ENCODE measurements around the gene TNFRSF12A.
A peak's percentile ranks its signal among the peaks of the same experiment; 100 is the strongest.
"Not testable (repeated sequence)": the region's sequence is repeated elsewhere in the genome, so short reads cannot be mapped to it uniquely, and the experiment has no call there.

TNFRSF12A gene

DNA sequence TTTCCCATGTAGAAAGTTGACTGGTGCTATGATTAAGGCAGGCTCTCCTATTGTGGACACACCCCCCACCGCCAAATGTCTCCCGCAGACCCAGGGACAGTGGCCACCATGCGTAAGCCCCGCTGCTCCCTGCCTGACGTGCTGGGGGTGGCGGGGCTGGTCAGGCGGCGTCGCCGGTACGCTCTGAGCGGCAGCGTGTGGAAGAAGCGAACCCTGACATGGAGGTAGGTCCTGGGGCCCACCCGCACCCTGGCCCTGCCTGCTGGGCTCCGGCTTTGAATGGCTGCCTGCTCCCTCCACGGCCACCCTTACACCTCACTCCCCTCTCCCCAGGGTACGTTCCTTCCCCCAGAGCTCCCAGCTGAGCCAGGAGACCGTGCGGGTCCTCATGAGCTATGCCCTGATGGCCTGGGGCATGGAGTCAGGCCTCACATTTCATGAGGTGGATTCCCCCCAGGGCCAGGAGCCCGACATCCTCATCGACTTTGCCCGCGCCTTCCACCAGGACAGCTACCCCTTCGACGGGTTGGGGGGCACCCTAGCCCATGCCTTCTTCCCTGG, 29.8 kb downstream of the TNFRSF12A start:
- DNase-seq (ENCODE audit: low read depth, low spot score) = no peak

DNA sequence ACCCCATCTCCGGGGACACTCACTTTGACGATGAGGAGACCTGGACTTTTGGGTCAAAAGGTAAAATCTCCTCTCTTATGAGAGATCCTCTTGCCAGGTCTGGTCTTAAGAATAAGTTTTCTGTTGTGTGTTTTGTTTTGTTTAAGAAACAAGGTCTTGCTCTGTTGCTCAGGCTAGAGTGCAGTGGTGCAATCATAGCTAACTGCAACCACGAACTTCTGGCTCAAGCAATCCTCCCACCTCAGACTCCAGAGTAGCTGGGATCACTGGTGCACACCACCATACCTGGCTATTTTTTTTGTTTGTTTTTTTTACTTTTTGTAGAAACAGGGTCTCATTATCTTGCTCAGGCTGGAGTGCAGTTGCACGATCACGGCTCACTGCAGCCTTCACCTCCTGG, 30.3 kb downstream of the TNFRSF12A start:
- DNase-seq (ENCODE audit: low read depth, low spot score) = no peak

- DNase-seq (ENCODE audit: low read depth, low spot score) = no peak
Measured at GRCh38 chr16:3051009-3051408, 30.8 kb downstream of the TNFRSF12A start.

GRCh38 chr16:3051494-3051893, 31.3 kb downstream of the TNFRSF12A start:
- DNase-seq (ENCODE audit: low read depth, low spot score) = no peak

DNA sequence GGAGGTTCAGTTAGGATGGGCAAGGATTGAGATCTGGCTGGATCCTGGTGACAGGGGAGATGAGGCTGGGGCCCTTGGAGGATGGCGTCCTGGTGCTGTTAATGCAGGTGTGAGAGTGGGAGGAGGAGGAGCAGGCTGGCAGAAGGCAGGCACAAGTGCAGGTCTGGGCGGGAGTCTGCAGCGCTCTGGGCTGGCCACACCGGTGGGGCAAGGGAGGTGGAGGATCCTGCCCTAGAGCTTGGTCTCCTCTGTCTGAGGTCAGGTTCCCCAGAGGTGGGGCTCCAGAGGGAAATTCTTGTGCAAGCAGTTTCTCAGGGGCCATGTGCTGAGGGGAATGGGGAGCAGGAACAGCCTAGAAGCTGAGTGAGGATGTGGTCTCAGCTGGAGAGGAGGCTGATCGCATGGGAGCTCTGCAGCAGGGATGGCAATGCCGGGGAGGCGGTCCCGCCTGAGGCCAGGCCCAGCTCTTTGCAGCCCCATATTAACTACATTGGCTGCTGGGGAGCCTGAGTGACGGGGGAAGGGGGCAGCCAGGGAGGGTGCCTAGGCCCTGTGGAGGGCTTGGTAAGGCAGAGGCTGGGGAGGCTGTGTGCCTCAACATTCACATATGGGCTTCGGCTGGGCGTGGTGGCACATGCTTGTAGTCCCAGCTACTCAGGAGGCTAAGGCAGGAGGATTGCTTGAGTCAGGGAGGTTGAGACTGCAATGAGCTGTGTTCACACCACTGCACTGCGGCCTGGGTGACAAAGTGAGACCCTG, 32.6 kb downstream of the TNFRSF12A start:
- not testable (repeated sequence) for DNase-seq (ENCODE audit: low read depth, low spot score)

- not testable (repeated sequence) for DNase-seq (ENCODE audit: low read depth, low spot score)
Measured at GRCh38 chr16:3053330-3053710, 33.2 kb downstream of the TNFRSF12A start.

- no peak for DNase-seq (ENCODE audit: low read depth, low spot score)
Measured at GRCh38 chr16:3054965-3055733, 35.0 kb downstream of the TNFRSF12A start.

GRCh38 chr16:3055734-3056115, 35.6 kb downstream of the TNFRSF12A start:
- not testable (repeated sequence) for DNase-seq (ENCODE audit: low read depth, low spot score)

DNA sequence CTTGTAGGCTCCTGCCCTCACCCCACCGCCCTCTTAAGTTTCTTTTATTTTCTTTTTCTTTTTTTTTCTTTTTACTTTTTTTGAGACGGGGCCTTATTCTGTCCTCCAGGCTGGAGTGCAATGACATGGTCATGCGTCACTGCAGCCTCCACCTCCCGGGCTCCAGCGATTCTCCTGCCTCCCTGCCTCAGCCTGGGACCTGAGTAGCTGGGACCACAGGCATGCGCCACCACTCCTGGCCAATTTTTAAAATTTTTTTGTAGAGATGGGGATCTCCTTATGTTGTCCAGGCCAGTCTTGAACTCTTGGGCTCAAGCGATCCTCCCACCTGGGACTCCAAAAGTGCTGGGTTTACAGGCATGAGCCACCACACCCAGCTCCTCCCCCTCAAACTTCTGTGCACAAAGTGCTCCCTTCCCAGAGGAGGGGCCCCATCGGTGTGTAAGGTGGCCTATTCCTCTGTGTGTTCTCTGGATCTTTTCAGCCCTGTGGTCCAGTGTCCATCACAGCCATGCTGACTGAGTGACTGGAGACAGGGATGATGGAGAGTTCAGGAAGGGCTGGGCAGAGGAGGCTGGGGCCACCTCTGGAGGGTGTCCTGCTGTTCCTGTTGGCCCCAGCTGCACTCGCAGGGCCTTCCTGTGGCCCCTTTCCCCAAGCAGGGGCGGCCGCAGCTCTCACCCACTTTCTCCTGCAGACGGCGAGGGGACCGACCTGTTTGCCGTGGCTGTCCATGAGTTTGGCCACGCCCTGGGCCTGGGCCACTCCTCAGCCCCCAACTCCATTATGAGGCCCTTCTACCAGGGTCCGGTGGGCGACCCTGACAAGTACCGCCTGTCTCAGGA, 36.4 kb downstream of the TNFRSF12A start:
- DNase-seq (ENCODE audit: low read depth, low spot score) = no peak

GRCh38 chr16:3057181-3058138, 37.3 kb downstream of the TNFRSF12A start:
- DNase-seq (ENCODE audit: low read depth, low spot score) = no peak

- DNase-seq (ENCODE audit: low read depth, low spot score) = no peak
Measured at GRCh38 chr16:3058139-3059030, 38.2 kb downstream of the TNFRSF12A start.

GRCh38 chr16:3059041-3059722, 39.0 kb downstream of the TNFRSF12A start:
- peak; percentile 76 for DNase-seq (ENCODE audit: low read depth, low spot score)

DNA sequence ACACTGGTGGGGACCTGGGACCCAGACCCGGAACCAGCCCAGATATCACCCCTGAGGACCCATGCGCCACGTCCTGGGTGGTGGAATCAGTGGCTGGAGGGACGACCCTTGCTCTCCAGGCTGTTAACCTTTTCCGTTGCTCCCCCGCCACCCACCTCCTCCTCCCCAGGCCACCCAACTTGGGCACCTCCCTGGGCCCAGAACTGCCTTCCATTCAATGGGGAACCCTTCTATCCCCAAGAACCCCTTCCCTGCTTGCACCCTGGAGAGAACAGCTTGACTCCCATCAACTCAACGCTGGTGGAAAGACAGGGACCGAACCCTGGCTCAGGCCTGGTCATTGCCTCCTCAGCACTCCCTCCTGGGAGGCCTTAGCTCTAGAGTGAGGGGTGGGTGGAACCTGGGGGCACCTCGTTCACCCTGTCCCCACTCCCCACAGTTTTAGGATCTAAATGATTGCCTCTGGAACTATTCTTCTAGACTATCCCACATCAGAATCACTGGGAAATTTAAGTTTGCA, 39.6 kb downstream of the TNFRSF12A start:
- no peak for DNase-seq (ENCODE audit: low read depth, low spot score)

DNA sequence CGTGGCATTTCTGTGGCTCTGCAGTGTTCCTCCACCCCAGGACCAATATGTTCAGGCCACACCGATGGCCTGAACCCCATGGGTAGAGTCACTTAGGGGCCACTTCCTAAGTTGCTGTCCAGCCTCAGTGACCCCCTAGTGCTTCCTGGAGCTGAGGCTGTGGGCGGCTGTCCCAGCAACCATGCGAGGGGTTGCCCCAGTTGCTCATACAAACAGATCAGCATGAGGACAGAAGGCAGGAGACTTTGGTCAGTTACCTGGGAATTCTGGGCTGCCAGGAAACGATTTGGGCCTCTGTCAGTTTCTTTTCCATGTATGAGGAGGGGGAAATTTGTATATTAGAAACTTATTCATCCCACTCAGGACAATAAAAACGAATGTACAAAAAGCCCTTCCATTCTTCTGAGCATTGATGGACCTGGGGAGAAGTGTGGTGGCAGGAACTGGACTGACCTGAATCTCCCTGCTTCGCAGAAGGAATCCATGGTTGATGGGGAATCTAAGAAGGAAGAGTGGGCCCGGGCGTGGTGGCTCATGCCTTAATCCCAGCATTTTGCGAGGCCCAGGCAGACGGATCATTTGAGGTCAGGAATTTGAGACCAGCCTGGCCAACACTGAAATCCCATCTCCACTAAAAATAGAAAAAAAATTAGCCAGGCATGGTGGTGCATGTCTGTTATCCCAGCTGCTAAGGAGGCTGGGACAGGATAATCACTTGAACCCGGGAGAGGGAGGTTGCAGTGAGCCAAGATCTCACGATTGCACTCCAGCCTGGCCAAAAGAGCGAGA, 40.4 kb downstream of the TNFRSF12A start:
- DNase-seq (ENCODE audit: low read depth, low spot score) = no peak

GRCh38 chr16:3062553-3062952, 42.4 kb downstream of the TNFRSF12A start:
- no peak for DNase-seq (ENCODE audit: low read depth, low spot score)

DNA sequence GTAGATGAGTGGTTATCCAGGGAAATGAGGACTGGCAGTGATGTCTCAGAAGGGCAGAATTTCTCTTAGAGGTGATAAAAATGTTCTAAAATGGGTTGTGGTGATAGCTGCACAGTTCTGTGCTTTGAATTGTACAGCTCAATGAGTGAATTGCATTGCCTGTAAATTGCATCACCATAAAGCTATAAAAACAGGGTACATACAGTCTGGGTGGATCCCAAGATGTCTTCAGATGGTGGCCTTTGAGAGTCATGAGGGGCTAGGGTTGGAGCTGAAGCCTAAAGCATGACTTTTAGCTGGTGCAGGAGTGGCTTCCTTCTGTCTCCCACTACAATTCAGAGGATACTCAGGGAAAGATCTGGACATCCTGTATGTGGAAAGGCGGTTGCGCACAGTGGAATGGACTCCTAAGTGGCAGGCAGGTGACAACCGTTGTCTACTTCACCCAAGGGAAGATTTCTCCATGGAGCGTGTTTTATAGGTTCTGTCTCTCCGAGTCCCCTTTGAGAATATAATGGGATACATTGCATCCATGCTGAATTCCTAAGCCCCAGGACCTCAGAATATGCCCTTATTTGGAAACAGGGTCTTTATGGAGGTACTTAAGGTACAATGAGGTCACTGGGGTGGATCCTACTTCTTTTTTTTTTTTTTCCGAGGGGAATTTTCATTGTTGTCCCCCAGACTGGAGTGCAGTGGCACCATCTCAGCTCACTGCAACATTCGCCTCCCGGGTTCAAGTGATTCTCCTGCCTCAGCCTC, 43.6 kb downstream of the TNFRSF12A start:
- DNase-seq (ENCODE audit: low read depth, low spot score) = no peak

GRCh38 chr16:3065069-3065741, 45.0 kb downstream of the TNFRSF12A start, which contains the start of gene IL32:
Gene IL32 (plus strand): TSS chr16:3065640. CDS start chr16:3065812, 172 bp downstream.
- DNase-seq (ENCODE audit: low read depth, low spot score) = peak; percentile 43

All from activated naive CD8-positive, alpha-beta T cell treated with anti-CD3 and anti-CD28 coated beads, Interleukin-2, amount 50 U/mL, for 16 hours (primary cell).